ENCODE data around the gene MYOF.
"Not testable (repeated sequence)": the region's sequence is repeated elsewhere in the genome, so short reads cannot be mapped to it uniquely, and the experiment has no call there.

The MYOF gene

DNA sequence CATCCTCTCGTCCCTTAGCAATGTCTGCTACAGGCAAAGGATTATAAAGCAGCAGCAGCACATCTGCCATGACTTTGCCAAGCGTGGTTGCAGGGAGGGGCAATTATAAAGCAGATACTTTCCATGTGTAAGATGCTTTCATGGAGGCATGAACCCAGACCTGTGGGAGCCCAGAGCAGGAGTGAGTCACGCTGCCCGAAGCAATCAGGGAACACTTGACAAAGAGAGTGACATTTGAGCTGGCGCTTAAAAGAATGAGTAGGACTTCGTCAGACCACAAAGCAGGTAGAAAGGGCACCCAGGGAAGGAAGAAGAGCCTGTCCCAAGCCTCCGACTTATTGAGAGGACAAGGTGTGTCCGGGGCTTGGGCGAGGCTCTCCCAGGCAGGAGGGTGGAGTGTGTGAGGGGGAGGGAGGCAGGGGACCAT, 147.2 kb downstream of the MYOF start:
- Histone ChIP-seq H3K9me3 (ENCODE audit: low read length) (no peaks in the 10 kb centered on the region), H3K27me3 (ENCODE audit: control insufficient read depth in 1 of 2, insufficient read depth in 2 of 2, low read length in 2 of 2) (no peaks in the 10 kb centered on the region), H3K4me3 (ENCODE audit: low read depth in 1 of 2, low read length in 2 of 2) (no peak overlapping the region), H3K9ac (ENCODE audit: low read length) (no peak overlapping the region), H3K4me1 (ENCODE audit: insufficient read depth, low read length) (no peaks in the 10 kb centered on the region), H3K27ac (ENCODE audit: low read depth, low read length) (no peak overlapping the region), H3K36me3 (ENCODE audit: insufficient read depth, low read length) (peaks cover 69% of the 10 kb centered on the region)

DNA sequence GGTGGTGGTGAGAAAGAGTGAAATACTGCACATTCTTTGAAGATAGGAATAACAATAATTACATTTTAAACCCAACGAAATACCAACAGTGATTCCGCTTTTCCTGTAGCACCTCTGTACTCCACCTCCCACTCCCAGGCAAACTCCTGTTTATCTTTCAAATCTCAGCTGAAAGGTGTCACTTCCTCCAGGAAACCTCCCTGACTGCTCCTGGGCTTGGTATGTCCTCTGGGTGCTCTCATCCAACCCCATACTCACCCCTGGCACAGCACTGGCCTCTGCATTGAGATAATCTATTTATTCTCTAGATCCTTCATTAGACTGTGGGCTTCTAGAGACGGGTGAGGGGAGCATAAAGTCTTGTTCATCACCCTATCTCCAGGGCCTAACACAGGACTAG, 148.0 kb downstream of the MYOF start:
- peaks cover 76% of the 10 kb centered on the region for H3K36me3 ChIP-seq (ENCODE audit: insufficient read depth, low read length)
- H3K9me3 ChIP-seq (ENCODE audit: low read length) = no peaks in the 10 kb centered on the region
- H3K4me1 ChIP-seq (ENCODE audit: insufficient read depth, low read length) = no peaks in the 10 kb centered on the region
- H3K9ac ChIP-seq (ENCODE audit: low read length) = no peak overlapping the region
- no peaks in the 10 kb centered on the region for H3K27me3 ChIP-seq (ENCODE audit: control insufficient read depth in 1 of 2, insufficient read depth in 2 of 2, low read length in 2 of 2)
- H3K27ac ChIP-seq (ENCODE audit: low read depth, low read length) = no peak overlapping the region
- H3K4me3 ChIP-seq (ENCODE audit: low read depth in 1 of 2, low read length in 2 of 2) = no peak overlapping the region

DNA sequence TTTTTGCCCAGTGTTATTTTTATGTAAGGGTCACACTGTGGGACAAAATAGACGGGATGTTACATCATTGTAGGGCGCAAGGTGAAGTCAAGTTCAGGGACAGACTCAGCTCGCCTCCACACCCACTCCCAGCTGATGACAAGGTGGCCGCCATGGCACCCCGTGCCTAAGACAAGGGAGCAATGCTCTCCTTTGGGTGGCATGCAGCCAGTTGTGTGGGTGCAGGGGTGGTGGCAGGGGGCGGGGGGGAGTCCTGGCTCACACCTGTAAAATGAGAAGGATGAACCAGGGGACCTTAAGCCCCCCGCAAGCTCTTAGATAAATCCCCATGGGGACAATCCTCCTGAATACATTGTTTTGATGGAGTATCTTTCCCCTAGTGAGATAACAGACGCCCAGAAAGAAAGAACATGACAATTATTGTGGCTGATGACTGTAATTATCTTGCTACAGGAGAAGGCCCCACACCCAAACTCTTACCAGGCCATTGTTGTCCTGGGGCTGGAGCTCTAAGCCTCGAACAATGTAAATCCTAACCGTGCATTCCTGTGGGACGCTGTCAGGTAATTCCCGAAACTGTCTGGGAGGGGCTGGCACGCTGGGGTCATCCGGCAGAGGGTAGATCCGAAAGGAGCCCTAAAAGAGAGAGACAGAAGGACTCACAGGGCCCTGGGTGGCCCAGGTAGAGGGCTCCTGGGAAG, 148.7 kb downstream of the MYOF start:
- Histone ChIP-seq H3K9ac (ENCODE audit: low read length) (no peak overlapping the region), H3K9me3 (ENCODE audit: low read length) (no peaks in the 10 kb centered on the region), H3K36me3 (ENCODE audit: insufficient read depth, low read length) (peaks cover 81% of the 10 kb centered on the region), H3K27ac (ENCODE audit: low read depth, low read length) (no peak overlapping the region), H3K4me1 (ENCODE audit: insufficient read depth, low read length) (no peaks in the 10 kb centered on the region), H3K27me3 (ENCODE audit: control insufficient read depth in 1 of 2, insufficient read depth in 2 of 2, low read length in 2 of 2) (no peaks in the 10 kb centered on the region), H3K4me3 (ENCODE audit: low read depth in 1 of 2, low read length in 2 of 2) (no peak overlapping the region)

DNA sequence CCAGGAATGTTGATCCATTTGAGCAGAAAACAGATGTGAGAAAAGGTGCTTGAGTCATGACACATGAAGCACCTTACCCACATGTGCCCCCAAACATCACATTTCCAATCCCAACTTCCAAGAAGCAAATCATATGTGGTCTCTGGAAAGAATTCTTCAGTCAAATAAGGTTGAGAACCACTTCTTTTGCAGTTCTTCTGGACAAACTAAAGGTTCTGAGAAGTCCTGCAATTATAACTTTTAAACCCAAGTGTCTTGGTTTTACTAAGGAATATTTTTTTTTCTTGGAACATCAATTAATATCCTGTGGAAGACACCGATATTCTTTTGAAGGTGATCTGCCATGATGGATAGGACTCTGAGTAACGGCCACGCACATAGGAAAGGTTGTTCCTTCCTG, 151.3 kb downstream of the MYOF start:
- peaks cover 81% of the 10 kb centered on the region for H3K36me3 ChIP-seq (ENCODE audit: insufficient read depth, low read length)
- H3K27ac ChIP-seq (ENCODE audit: low read depth, low read length) = no peak overlapping the region
- no peaks in the 10 kb centered on the region for H3K9me3 ChIP-seq (ENCODE audit: low read length)
- H3K27me3 ChIP-seq (ENCODE audit: control insufficient read depth in 1 of 2, insufficient read depth in 2 of 2, low read length in 2 of 2) = no peaks in the 10 kb centered on the region
- H3K9ac ChIP-seq (ENCODE audit: low read length) = no peak overlapping the region
- H3K4me3 ChIP-seq (ENCODE audit: low read depth in 1 of 2, low read length in 2 of 2) = no peak overlapping the region
- no peaks in the 10 kb centered on the region for H3K4me1 ChIP-seq (ENCODE audit: insufficient read depth, low read length)

DNA sequence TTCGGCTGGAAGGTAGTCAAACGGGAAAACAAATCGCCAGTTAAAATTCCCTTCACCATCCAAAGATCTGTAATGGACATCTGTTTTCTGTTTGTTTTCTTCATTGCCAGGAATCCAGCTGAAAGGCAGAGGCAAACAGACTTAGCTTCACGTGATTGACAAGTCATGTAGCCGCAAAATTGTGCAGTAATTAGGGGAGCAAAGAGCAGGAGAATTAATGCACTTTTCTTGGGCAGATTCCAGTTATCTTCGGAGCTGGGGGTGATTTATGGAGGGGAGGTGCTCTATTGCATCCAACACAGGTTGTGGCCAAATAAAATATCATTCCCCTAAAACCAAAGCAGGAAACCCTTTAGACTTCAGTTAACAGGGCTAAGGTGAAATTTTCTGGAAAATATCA, 162.2 kb downstream of the MYOF start:
- Histone ChIP-seq H3K9ac (ENCODE audit: low read length) (no peak overlapping the region), H3K36me3 (ENCODE audit: insufficient read depth, low read length) (peaks cover 75% of the 10 kb centered on the region), H3K4me1 (ENCODE audit: insufficient read depth, low read length) (no peaks in the 10 kb centered on the region)

DNA sequence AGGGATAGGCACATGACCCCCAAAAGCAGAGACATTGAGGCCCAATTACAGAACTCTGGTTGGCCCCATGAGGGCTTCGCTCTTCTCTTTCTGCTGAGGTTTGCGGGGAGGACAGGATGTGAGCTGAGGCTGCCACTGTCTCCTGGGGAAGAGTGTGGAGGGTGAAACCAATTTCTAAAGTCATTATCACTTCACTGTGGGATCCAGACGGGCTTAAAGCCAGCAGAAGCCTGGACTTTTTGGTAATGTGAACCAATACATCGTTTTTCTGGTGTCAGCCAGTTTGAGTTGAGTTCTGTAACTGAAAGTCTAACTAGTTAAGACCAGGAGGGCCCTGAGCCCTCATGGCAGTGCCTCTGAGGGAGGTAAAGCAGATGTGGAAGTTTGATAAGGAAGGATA, 163.0 kb downstream of the MYOF start:
- peaks cover 77% of the 10 kb centered on the region for H3K36me3 ChIP-seq (ENCODE audit: insufficient read depth, low read length)
- no peaks in the 10 kb centered on the region for H3K9me3 ChIP-seq (ENCODE audit: low read length)
- no peak overlapping the region for H3K27ac ChIP-seq (ENCODE audit: low read depth, low read length)
- H3K4me1 ChIP-seq (ENCODE audit: insufficient read depth, low read length) = no peaks in the 10 kb centered on the region
- H3K4me3 ChIP-seq (ENCODE audit: low read depth in 1 of 2, low read length in 2 of 2) = no peak overlapping the region
- H3K27me3 ChIP-seq (ENCODE audit: control insufficient read depth in 1 of 2, insufficient read depth in 2 of 2, low read length in 2 of 2) = no peaks in the 10 kb centered on the region
- H3K9ac ChIP-seq (ENCODE audit: low read length) = no peak overlapping the region

More for the DNA sequence above, 162.2 kb downstream of the MYOF start:
- no peaks in the 10 kb centered on the region for H3K27me3 ChIP-seq (ENCODE audit: control insufficient read depth in 1 of 2, insufficient read depth in 2 of 2, low read length in 2 of 2)
- no peak overlapping the region for H3K4me3 ChIP-seq (ENCODE audit: low read depth in 1 of 2, low read length in 2 of 2)
- H3K9me3 ChIP-seq (ENCODE audit: low read length) = no peaks in the 10 kb centered on the region
- H3K27ac ChIP-seq (ENCODE audit: low read depth, low read length) = no peak overlapping the region

DNA sequence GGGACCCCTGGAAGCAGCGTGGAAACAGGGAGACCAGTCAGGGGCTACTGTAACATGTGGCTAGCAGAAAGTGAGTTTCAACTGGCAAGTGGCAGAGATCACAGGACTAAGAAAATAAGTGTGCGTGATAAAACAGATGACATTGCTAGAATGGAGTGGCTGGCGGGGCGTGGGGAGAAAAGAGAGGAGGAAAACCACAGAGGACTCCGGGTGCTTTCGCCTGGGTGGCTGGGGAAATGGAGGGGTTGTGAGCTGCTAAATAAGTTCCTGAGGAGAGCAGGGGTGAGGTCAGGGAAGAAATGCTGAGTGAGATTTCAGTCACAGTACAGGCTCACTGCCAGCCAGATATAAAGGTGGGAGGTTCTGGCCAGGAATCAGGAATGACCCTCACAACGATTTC, 166.9 kb downstream of the MYOF start:
- Histone ChIP-seq H3K4me3 (ENCODE audit: low read depth in 1 of 2, low read length in 2 of 2) (no peak overlapping the region), H3K4me1 (ENCODE audit: insufficient read depth, low read length) (no peaks in the 10 kb centered on the region), H3K9ac (ENCODE audit: low read length) (no peak overlapping the region), H3K27ac (ENCODE audit: low read depth, low read length) (no peak overlapping the region), H3K9me3 (ENCODE audit: low read length) (no peaks in the 10 kb centered on the region), H3K36me3 (ENCODE audit: insufficient read depth, low read length) (peaks cover 87% of the 10 kb centered on the region), H3K27me3 (ENCODE audit: control insufficient read depth in 1 of 2, insufficient read depth in 2 of 2, low read length in 2 of 2) (no peaks in the 10 kb centered on the region)

DNA sequence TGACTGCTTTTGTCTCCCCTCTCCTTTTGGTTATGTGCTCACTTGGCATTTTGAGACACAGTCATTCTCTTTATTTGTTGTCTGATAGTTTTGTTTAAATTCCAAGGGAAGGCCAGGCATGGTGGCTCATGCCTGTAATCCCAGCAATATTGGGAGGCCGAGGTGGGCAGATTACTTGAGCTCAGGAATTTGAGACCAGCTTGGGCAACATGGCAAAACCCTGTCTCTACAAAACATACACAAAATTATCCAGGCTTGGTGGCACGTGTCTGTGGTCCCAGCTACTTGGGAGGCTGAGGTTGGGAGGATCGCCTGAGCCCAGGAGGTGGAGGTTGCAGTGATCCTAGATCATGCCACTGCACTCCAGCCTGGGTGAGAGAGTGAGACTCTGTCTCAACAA, 167.5 kb downstream of the MYOF start:
- not testable (repeated sequence) for H3K27ac ChIP-seq (ENCODE audit: low read depth, low read length); H3K9me3 ChIP-seq (ENCODE audit: low read length); H3K9ac ChIP-seq (ENCODE audit: low read length); H3K27me3 ChIP-seq (ENCODE audit: control insufficient read depth in 1 of 2, insufficient read depth in 2 of 2, low read length in 2 of 2); H3K4me3 ChIP-seq (ENCODE audit: low read depth in 1 of 2, low read length in 2 of 2); H3K4me1 ChIP-seq (ENCODE audit: insufficient read depth, low read length)
- H3K36me3 ChIP-seq (ENCODE audit: insufficient read depth, low read length) = peaks cover 87% of the 10 kb centered on the region

DNA sequence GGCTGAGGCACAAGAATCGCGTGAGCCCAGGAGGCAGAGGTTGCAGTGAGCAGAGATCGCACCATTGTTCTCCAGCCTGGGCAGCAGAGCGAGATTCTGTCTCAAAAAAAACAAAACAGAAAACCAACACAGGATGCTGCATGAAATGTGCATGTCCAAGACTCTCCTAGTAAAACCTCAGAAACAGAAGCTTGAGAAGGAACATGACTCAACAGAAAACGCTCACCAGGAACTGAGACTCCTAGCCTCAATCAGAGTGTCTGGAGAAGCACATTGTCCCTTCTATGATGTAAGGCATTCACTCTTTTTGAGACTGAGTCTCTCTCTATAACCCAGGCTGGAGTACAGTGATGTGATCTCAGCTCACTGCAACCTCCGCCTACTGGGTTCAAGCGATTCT, 168.3 kb downstream of the MYOF start:
- no peaks in the 10 kb centered on the region for H3K4me1 ChIP-seq (ENCODE audit: insufficient read depth, low read length)
- no peaks in the 10 kb centered on the region for H3K9me3 ChIP-seq (ENCODE audit: low read length)
- H3K27me3 ChIP-seq (ENCODE audit: control insufficient read depth in 1 of 2, insufficient read depth in 2 of 2, low read length in 2 of 2) = no peaks in the 10 kb centered on the region
- H3K9ac ChIP-seq (ENCODE audit: low read length) = no peak overlapping the region
- no peak overlapping the region for H3K27ac ChIP-seq (ENCODE audit: low read depth, low read length)
- peaks cover 85% of the 10 kb centered on the region for H3K36me3 ChIP-seq (ENCODE audit: insufficient read depth, low read length)
- no peak overlapping the region for H3K4me3 ChIP-seq (ENCODE audit: low read depth in 1 of 2, low read length in 2 of 2)

DNA sequence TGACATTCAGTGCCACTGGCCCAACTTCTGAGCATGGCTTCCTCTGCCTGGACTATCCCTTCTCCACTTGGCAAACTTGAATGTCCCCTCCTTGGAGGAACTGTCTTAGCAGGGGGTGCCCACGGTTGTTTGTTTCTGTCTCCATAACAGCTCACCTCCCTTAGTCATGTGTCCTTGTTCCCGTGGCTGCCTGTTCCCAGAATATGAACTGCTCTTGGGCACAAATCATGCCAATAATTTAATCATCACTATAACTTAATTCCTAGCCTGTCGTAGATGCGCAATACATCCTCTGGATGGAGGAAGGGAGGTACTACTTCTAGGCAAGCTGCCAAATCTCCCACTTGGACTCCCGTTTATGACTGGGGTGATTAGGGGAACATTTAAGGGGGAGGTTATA, 173.1 kb downstream of the MYOF start:
- H3K4me3 ChIP-seq (ENCODE audit: low read depth in 1 of 2, low read length in 2 of 2) = no peak overlapping the region
- peaks cover 52% of the 10 kb centered on the region for H3K36me3 ChIP-seq (ENCODE audit: insufficient read depth, low read length)
- no peaks in the 10 kb centered on the region for H3K4me1 ChIP-seq (ENCODE audit: insufficient read depth, low read length)
- H3K27me3 ChIP-seq (ENCODE audit: control insufficient read depth in 1 of 2, insufficient read depth in 2 of 2, low read length in 2 of 2) = no peaks in the 10 kb centered on the region
- no peak overlapping the region for H3K9ac ChIP-seq (ENCODE audit: low read length)
- no peaks in the 10 kb centered on the region for H3K9me3 ChIP-seq (ENCODE audit: low read length)
- H3K27ac ChIP-seq (ENCODE audit: low read depth, low read length) = no peak overlapping the region

DNA sequence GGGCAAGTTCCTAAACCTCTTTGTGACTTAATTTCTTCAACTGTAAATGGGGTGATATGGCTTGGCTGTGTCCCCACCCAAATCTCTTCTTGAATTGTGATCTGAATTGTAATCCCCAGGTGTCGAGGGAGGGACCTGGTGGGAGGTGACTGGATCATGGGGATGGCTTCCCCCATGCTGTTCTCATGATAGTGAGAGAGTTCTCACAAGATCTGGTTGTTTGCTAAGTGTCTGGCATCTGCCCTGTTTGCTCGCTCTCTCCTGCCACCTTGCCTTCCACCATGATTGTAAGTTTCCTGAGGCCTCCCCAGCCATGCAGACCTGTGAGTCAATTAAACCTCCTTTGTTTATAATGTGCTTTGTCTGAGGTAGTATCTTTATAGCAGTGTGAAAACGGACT, 177.0 kb downstream of the MYOF start:
- Histone ChIP-seq H3K4me3 (ENCODE audit: low read depth in 1 of 2, low read length in 2 of 2) (no peak overlapping the region), H3K9me3 (ENCODE audit: low read length) (no peaks in the 10 kb centered on the region), H3K36me3 (ENCODE audit: insufficient read depth, low read length) (peaks cover 17% of the 10 kb centered on the region), H3K9ac (ENCODE audit: low read length) (no peak overlapping the region), H3K27me3 (ENCODE audit: control insufficient read depth in 1 of 2, insufficient read depth in 2 of 2, low read length in 2 of 2) (no peaks in the 10 kb centered on the region), H3K4me1 (ENCODE audit: insufficient read depth, low read length) (no peaks in the 10 kb centered on the region), H3K27ac (ENCODE audit: low read depth, low read length) (no peak overlapping the region)

DNA sequence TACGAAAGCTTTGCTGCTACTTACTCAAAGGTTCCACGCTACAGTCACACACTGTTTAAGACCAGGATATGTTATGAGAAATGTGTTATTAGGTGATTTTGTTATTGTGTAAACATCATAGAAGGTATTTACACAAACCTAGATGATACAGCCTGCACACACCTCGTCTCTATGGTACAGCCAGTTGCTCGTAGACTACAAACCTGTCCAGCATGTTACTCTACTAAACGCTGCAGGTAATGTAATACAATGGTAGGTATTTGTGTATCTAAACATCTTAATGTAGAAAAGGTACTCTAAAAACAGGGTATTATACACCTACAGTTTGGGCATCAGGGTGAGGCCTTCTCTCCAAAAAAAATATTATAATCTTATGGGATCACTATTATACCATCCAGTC, 181.2 kb downstream of the MYOF start:
- Histone ChIP-seq H3K9me3 (ENCODE audit: low read length) (no peaks in the 10 kb centered on the region), H3K9ac (ENCODE audit: low read length) (no peak overlapping the region), H3K4me3 (ENCODE audit: low read depth in 1 of 2, low read length in 2 of 2) (no peak overlapping the region), H3K27ac (ENCODE audit: low read depth, low read length) (no peak overlapping the region), H3K27me3 (ENCODE audit: control insufficient read depth in 1 of 2, insufficient read depth in 2 of 2, low read length in 2 of 2) (no peaks in the 10 kb centered on the region), H3K36me3 (ENCODE audit: insufficient read depth, low read length) (no peaks in the 10 kb centered on the region), H3K4me1 (ENCODE audit: insufficient read depth, low read length) (no peaks in the 10 kb centered on the region)
